Liver (tissue), 9 donors: Measurements from ENCODE around the gene ARL4D. TPM values are rescaled to one million over a fixed set of nuclear protein-coding genes. Genes with fewer than 3 reads are reported as not detected.

Source experiments
- DNase-seq: peaks from one replicate; pipeline ENCODE4 v3.0.0-alpha.2; 2017; ENCODE audit warnings: low spot score
- H3K27ac ChIP-seq, 2 donors: one replicate each; pipeline ENCODE4 v1.7.0; 2013; ENCODE audit warnings: inconsistent platforms in 2 of 2, low read length in 2 of 2, control low read depth in 1 of 2, low read depth in 1 of 2, mild to moderate bottlenecking in 1 of 2
- H3K27me3 ChIP-seq, 4 donors: one replicate each; pipeline versions ENCODE4 v1.6.1 to v1.7.0; 2013; ENCODE audit warnings: low read length in 3 of 4, inconsistent platforms in 1 of 4, mild to moderate bottlenecking in 1 of 4, moderate library complexity in 1 of 4; ENCODE audit not compliant: control insufficient read depth in 4 of 4, insufficient read depth in 4 of 4
- H3K36me3 ChIP-seq, 4 donors: one replicate each; pipeline versions ENCODE4 v1.6.1 to v1.7.0; 2013; ENCODE audit warnings: low read length in 3 of 4, mild to moderate bottlenecking in 3 of 4, low read depth in 1 of 4, moderate library complexity in 1 of 4; ENCODE audit not compliant: control insufficient read depth in 4 of 4, insufficient read depth in 3 of 4
- H3K4me1 ChIP-seq, 4 donors: one replicate each; pipeline versions ENCODE4 v1.6.1 to v1.7.0; 2013; ENCODE audit warnings: low read length in 3 of 4, mild to moderate bottlenecking in 3 of 4, moderate library complexity in 1 of 4; ENCODE audit not compliant: control insufficient read depth in 4 of 4, insufficient read depth in 4 of 4
- H3K4me3 ChIP-seq, 3 donors: one replicate each; pipeline versions ENCODE4 v1.6.1 to v1.7.0; 2013; ENCODE audit warnings: low read length in 3 of 3, control low read depth in 1 of 3, low read depth in 1 of 3, mild to moderate bottlenecking in 1 of 3
- H3K9ac ChIP-seq, 2 donors: one replicate each; pipeline ENCODE4 v1.7.0; 2013; ENCODE audit warnings: low read length in 2 of 2, mild to moderate bottlenecking in 2 of 2, moderate library complexity in 2 of 2, control low read depth in 1 of 2, low read depth in 1 of 2
- H3K9me3 ChIP-seq, 4 donors: one replicate each; pipeline versions ENCODE4 v1.6.1 to v1.7.0; 2013; ENCODE audit warnings: low read length in 3 of 4; ENCODE audit not compliant: control insufficient read depth in 4 of 4
- EGR1 ChIP-seq, 2 donors: IDR thresholded peaks; 2 replicates each; pipeline ENCODE4 v1.6.1; 2016 to 2018; ENCODE audit warnings: antibody characterized with exemption in 2 of 2, low read depth in 2 of 2
- FOXA1 ChIP-seq: IDR thresholded peaks from 2 replicates; pipeline ENCODE4 v1.6.1; 2016; ENCODE audit warnings: antibody characterized with exemption
- FOXA2 ChIP-seq: IDR thresholded peaks from 2 replicates; pipeline ENCODE4 v1.6.1; 2016; ENCODE audit warnings: antibody characterized with exemption
- GABPA ChIP-seq, 2 donors: IDR thresholded peaks in 1 of 2; conservative IDR thresholded peaks in 1 of 2; 2 replicates each; pipeline ENCODE4 v1.6.1; 2016; ENCODE audit warnings: antibody characterized with exemption in 2 of 2, mild to moderate bottlenecking in 1 of 2, moderate library complexity in 1 of 2
- HNF4A ChIP-seq, 2 donors: conservative IDR thresholded peaks; 2 replicates each; pipeline ENCODE4 v1.6.1; 2016; ENCODE audit warnings: antibody characterized with exemption in 2 of 2, mild to moderate bottlenecking in 2 of 2
- HNF4G ChIP-seq: IDR thresholded peaks from 2 replicates; pipeline ENCODE4 v1.6.1; 2016; ENCODE audit warnings: antibody characterized with exemption
- JUND ChIP-seq, 2 donors: IDR thresholded peaks; 2 replicates each; pipeline ENCODE4 v1.6.1; 2016; ENCODE audit warnings: antibody characterized with exemption in 2 of 2
- NR2F2 ChIP-seq: IDR thresholded peaks from 2 replicates; pipeline ENCODE4 v1.6.1; 2016; ENCODE audit warnings: antibody characterized with exemption
- RAD21 ChIP-seq, 2 donors: IDR thresholded peaks; 2 replicates each; pipeline ENCODE4 v1.6.1; 2016; ENCODE audit warnings: antibody characterized with exemption in 2 of 2, mild to moderate bottlenecking in 2 of 2
- RXRA ChIP-seq, 2 donors: IDR thresholded peaks; 2 replicates each; pipeline ENCODE4 v1.6.1; 2017 to 2018; ENCODE audit warnings: antibody characterized with exemption in 2 of 2, mild to moderate bottlenecking in 1 of 2
- SP1 ChIP-seq: IDR thresholded peaks from 2 replicates; pipeline ENCODE4 v1.6.1; 2018; ENCODE audit warnings: antibody characterized with exemption, mild to moderate bottlenecking
- TAF1 ChIP-seq: conservative IDR thresholded peaks from 2 replicates; pipeline ENCODE4 v1.6.1; 2016; ENCODE audit warnings: antibody characterized with exemption, mild to moderate bottlenecking
- YY1 ChIP-seq: IDR thresholded peaks from 2 replicates; pipeline ENCODE4 v1.6.1; 2016; ENCODE audit warnings: antibody characterized with exemption, mild to moderate bottlenecking
- WGBS: extraction: QIAGEN DNeasy Blood & Tissue Kit; methylation state at CpG from one replicate; pipeline ENCODE4 v1.1.7; 2013; 5-methylcytosine and 5-hydroxymethylcytosine counted together
- polyA plus RNA-seq, 2 donors: library from polyadenylated mRNA; stranded (reverse) in 1 of 2; unstranded in 1 of 2; fragments of 200-250 nt in 1 of 2; fragments of >200 nt in 1 of 2; fragmentation: Nextera tagmentation in 1 of 2; extraction: Ambion mirVana in 1 of 2; gene quantifications; one replicate each; pipeline versions ENCODE4 v1.2.1 to v1.2.3, GENCODE V29; 2013 to 2015
- total RNA-seq, 2 donors: library from RNA; depleted of rRNA; stranded (reverse); fragments of >200 nt; gene quantifications; one replicate each; pipeline ENCODE4 v1.2.3, GENCODE V29; 2014
- TF ChIP-seq, protein P1 (sequence below): IDR thresholded peaks from 2 replicates; pipeline ENCODE4 v1.6.1; 2016; ENCODE audit warnings: antibody characterized with exemption
- TF ChIP-seq, protein P2 (sequence below): IDR thresholded peaks from 2 replicates; pipeline ENCODE4 v1.6.1; 2016; ENCODE audit warnings: antibody characterized with exemption, mild to moderate bottlenecking
- TF ChIP-seq, protein P3 (sequence below): fragments of 150-350 bp; IDR thresholded peaks from 2 replicates; pipeline ENCODE4 v1.5.1; 2017; ENCODE audit warnings: improper control_type of control experiment, low read depth, low read length; ENCODE audit not compliant: missing input control
- TF ChIP-seq, protein P4 (sequence below): IDR thresholded peaks from 2 replicates; pipeline ENCODE4 v1.6.1; 2016; ENCODE audit warnings: antibody characterized with exemption
- TF ChIP-seq, protein P5 (sequence below): IDR thresholded peaks from 2 replicates; pipeline ENCODE4 v1.6.1; 2016; ENCODE audit warnings: antibody characterized with exemption
- donor health status: healthy.
- donor health status: healthy.
- donor health status: healthy.
- donor health status: healthy.
- donor health status: healthy.

Gene ARL4D
- total and polyA plus RNA-seq, 4 donors, result 13.6 to 39.2 (median 17.6) TPM

DNA sequence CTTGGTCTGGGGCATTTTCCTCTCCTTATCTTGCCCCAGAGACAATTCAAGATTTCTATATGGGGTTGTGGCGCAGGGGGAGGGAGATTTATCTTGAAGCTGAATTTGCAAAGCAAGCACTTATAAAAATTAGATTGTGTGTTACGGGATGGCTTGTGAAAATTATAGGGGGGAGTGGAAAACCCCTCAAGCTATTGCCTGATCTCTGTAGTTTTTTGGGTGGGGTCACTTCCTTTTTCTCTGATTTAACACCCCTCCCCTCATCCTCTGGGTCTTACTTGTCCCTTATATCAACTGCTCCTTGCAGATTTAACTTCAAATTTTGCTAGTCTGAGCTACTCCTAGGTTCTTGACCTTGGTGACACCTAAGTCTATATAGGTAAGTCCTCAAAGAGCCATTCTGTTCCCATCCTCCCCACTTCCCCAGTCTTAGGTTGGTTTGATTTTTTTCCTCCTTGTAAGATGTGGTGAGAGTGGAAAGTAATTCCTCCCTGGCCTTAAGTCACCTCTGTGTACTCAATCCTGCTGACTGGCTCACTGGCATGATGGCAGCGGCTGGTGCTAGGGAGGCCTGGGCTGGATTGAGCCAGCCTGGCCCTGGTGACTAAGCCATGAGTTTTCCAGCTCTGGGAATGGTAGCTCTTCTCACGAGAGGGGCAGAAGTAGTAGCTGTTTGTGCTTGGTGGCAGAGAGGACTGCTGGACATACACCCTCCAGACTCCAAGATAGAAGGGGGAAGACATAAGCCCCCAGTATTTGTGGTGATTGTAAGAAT lies 2.3 kb downstream of the ARL4D start:
- Histone ChIP-seq H3K9ac (peak overlapping the region; percentile 73 to 87), H3K27ac (peak overlapping the region; percentile 80 to 84), H3K27me3 (no peaks in the 10 kb centered on the region), H3K36me3 (peaks cover 0 to 4% (median 0%) of the 10 kb centered on the region in 4 donors), H3K4me3 (peak overlapping the region; percentile 57 to 80 (median 73)), H3K4me1 (peaks cover 2 to 28% (median 12%) of the 10 kb centered on the region in 4 donors), H3K9me3 (no peaks in the 10 kb centered on the region)
- 45% methylated on average over 4 of the region's 4 CpGs for WGBS
- TF ChIP-seq GABPA (IDR thresholded peaks at IDR 0.05 in 1 of 2, conservative IDR thresholded peaks at IDR 0.05 in 1 of 2), result no peak
- no peak for TF ChIP-seq NR2F2
- TF ChIP-seq, protein P1, sequence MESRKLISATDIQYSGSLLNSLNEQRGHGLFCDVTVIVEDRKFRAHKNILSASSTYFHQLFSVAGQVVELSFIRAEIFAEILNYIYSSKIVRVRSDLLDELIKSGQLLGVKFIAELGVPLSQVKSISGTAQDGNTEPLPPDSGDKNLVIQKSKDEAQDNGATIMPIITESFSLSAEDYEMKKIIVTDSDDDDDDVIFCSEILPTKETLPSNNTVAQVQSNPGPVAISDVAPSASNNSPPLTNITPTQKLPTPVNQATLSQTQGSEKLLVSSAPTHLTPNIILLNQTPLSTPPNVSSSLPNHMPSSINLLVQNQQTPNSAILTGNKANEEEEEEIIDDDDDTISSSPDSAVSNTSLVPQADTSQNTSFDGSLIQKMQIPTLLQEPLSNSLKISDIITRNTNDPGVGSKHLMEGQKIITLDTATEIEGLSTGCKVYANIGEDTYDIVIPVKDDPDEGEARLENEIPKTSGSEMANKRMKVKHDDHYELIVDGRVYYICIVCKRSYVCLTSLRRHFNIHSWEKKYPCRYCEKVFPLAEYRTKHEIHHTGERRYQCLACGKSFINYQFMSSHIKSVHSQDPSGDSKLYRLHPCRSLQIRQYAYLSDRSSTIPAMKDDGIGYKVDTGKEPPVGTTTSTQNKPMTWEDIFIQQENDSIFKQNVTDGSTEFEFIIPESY, result no peak
- no peak for TF ChIP-seq TAF1
- TF ChIP-seq, protein P2, sequence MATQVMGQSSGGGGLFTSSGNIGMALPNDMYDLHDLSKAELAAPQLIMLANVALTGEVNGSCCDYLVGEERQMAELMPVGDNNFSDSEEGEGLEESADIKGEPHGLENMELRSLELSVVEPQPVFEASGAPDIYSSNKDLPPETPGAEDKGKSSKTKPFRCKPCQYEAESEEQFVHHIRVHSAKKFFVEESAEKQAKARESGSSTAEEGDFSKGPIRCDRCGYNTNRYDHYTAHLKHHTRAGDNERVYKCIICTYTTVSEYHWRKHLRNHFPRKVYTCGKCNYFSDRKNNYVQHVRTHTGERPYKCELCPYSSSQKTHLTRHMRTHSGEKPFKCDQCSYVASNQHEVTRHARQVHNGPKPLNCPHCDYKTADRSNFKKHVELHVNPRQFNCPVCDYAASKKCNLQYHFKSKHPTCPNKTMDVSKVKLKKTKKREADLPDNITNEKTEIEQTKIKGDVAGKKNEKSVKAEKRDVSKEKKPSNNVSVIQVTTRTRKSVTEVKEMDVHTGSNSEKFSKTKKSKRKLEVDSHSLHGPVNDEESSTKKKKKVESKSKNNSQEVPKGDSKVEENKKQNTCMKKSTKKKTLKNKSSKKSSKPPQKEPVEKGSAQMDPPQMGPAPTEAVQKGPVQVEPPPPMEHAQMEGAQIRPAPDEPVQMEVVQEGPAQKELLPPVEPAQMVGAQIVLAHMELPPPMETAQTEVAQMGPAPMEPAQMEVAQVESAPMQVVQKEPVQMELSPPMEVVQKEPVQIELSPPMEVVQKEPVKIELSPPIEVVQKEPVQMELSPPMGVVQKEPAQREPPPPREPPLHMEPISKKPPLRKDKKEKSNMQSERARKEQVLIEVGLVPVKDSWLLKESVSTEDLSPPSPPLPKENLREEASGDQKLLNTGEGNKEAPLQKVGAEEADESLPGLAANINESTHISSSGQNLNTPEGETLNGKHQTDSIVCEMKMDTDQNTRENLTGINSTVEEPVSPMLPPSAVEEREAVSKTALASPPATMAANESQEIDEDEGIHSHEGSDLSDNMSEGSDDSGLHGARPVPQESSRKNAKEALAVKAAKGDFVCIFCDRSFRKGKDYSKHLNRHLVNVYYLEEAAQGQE, result no peak
- TF ChIP-seq JUND (IDR thresholded peaks at IDR 0.05), result peak in 1 of 2 donors; percentile 18
- TF ChIP-seq RXRA (IDR thresholded peaks at IDR 0.05), result peak in 1 of 2 donors; percentile 57
- TF ChIP-seq, protein P3, sequence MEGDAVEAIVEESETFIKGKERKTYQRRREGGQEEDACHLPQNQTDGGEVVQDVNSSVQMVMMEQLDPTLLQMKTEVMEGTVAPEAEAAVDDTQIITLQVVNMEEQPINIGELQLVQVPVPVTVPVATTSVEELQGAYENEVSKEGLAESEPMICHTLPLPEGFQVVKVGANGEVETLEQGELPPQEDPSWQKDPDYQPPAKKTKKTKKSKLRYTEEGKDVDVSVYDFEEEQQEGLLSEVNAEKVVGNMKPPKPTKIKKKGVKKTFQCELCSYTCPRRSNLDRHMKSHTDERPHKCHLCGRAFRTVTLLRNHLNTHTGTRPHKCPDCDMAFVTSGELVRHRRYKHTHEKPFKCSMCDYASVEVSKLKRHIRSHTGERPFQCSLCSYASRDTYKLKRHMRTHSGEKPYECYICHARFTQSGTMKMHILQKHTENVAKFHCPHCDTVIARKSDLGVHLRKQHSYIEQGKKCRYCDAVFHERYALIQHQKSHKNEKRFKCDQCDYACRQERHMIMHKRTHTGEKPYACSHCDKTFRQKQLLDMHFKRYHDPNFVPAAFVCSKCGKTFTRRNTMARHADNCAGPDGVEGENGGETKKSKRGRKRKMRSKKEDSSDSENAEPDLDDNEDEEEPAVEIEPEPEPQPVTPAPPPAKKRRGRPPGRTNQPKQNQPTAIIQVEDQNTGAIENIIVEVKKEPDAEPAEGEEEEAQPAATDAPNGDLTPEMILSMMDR, result no peak
- TF ChIP-seq HNF4G, result no peak
- TF ChIP-seq HNF4A (conservative IDR thresholded peaks at IDR 0.05), result peak in 1 of 2 donors; percentile 9
- TF ChIP-seq RAD21 (IDR thresholded peaks at IDR 0.05), result peak; percentile 7 to 22
- no peak for TF ChIP-seq EGR1 (IDR thresholded peaks at IDR 0.05; ENCODE audit: low read depth in 2 of 2)
- TF ChIP-seq, protein P4, sequence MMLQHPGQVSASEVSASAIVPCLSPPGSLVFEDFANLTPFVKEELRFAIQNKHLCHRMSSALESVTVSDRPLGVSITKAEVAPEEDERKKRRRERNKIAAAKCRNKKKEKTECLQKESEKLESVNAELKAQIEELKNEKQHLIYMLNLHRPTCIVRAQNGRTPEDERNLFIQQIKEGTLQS, result no peak
- TF ChIP-seq YY1, result peak; percentile 54
- peak; percentile 8 for TF ChIP-seq FOXA2
- no peak for TF ChIP-seq SP1
- no peak for TF ChIP-seq FOXA1
- TF ChIP-seq, protein P5, sequence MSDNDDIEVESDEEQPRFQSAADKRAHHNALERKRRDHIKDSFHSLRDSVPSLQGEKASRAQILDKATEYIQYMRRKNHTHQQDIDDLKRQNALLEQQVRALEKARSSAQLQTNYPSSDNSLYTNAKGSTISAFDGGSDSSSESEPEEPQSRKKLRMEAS, result no peak
- DNase-seq, result no peak
